GM21723 (cell line): ENCODE measurements around the gene RNF212.

Source experiments
- ATAC-seq: cut with Tn5 transposase; IDR thresholded peaks from one replicate; pipeline ENCODE4 v1.9.1; 2021; ENCODE audit warnings: mild to moderate bottlenecking, moderate library complexity; ENCODE audit not compliant: unreplicated experiment

RNF212 gene

DNA sequence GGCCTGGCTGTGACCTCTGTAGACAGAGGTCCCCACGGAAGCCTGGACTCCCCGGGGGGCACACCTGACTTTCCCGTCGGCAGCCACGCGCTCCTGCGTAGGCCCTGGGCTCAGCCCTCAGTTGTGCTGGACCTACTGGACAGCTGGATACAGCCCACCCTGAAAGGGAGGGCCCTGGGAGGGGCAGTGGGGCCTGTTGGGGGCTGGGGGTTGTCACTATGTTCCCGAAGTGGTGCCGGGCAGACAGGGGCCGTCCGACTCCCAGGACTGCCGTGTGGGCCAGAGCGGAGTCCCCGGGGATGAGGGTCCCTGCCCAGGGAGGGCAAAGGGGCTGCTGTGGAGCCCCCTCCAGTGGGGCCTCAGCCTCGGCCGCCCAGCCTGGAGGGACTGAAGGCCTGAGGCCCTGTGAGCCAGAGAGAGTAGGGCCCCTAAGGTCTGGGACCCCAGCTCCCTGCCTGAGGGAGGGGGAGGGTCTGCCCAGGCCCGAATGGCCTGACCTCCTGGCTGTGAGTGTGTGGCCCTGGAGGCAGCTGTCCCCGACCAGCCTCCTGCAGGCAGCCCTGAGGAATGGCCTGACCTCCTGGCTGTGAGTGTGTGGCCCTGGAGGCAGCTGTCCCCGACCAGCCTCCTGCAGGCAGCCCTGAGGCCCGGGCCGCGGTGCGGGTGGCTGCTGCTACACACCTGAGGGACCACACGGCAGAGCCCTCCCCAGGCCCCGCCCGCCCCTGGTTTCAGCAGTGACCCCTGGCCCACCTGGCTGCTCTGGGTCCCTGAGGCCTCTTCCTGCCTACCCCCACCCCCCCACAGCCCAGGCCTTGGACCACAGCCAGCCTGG is 76.2 kb downstream of the RNF212 start:
- no peak for ATAC-seq

DNA sequence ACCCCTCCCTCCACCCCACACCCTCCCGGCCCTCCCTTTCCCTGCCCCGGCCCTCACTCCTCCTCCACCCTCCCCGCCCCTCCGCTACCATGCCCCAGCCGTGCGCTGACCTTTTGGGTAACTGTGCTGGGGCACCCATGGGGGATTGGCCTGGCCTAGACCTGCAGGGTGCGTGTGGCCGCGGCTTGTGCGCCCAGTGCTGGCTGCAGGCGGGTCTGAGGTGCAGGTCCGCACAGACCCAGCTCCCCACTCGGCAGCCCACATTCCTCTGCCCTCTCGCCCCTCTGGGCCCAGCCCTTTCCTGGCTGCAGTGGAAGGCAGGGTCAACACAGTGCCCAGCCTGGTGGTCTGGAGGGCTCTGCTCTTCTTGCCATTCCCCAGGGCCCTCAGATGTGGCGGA is 77.3 kb downstream of the RNF212 start:
- no peak for ATAC-seq

DNA sequence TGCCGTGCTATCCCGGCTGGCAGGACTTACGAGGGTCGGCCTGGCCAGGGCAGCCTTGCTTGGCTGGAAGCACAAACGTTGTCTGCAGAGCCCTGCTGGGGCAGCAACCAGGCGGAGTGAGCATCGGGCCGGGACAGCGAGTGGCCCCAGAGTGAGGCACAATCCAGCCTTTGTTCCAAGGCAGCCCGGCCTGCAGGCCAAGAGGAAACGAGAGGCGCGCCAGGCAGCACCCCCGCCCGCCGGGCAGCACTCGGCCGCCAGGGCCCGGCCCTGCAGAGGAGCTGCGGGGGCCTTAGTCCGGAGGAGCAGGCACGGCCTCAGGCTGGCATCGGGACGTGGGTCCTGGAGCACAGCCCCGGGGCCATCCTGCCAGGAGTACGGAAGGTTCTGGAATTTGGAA is 77.9 kb downstream of the RNF212 start:
- no peak for ATAC-seq

DNA sequence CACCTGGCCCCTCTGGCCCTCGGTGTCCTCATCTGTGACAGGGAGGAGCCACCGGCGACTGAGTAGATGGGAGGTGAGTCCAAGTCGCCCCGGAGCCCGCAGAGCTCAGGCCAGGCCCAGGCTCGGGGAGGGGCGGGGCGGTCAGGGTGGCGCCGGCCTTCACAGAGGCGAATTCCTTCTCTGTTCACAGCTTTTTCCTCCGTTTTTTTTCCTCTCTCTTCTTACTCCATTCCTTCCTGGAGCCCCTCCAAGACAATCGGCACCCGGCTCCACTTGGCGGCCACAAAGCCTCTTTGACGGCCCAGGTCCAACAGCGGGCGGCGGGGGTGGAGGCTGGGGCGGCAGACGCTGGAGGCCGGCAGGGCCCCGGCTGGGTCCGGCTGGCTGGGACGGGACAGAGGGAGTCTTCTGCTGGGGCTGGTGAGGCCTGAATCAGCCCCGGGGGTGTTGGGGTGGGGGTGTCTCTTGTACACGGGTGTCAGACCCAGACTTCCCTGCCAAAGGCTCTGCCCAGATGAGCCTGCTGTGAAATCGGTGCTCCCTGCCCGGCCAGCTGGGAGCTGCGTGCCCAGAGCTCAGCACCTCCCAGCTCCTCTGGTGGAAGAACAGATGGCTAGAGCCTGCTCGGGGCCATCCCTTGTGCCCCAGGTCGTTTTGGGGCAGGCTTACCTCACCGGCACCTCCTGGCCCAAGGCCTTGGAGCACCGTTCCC is 79.4 kb downstream of the RNF212 start:
- ATAC-seq: no peak

DNA sequence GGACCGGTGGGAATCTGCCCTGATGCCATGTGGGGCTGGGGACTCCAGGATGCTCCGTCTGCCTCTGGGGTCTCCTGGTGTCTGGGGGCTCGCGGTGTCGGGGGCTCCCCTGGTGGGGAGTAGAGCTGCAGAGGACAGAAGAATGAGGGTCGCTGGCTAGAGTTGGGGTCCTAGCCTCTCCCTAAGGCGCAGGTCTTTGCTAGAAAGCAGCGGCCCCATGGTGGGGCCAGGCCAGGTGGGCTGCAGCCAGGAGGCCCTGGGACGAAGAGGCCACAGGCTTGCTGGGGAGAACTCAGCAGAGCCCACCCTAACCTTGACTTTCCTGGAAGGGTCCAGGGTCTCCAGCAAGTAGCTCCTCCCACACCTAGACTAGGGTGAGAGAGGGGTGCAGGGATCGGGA is 80.5 kb downstream of the RNF212 start:
- ATAC-seq: no peak

DNA sequence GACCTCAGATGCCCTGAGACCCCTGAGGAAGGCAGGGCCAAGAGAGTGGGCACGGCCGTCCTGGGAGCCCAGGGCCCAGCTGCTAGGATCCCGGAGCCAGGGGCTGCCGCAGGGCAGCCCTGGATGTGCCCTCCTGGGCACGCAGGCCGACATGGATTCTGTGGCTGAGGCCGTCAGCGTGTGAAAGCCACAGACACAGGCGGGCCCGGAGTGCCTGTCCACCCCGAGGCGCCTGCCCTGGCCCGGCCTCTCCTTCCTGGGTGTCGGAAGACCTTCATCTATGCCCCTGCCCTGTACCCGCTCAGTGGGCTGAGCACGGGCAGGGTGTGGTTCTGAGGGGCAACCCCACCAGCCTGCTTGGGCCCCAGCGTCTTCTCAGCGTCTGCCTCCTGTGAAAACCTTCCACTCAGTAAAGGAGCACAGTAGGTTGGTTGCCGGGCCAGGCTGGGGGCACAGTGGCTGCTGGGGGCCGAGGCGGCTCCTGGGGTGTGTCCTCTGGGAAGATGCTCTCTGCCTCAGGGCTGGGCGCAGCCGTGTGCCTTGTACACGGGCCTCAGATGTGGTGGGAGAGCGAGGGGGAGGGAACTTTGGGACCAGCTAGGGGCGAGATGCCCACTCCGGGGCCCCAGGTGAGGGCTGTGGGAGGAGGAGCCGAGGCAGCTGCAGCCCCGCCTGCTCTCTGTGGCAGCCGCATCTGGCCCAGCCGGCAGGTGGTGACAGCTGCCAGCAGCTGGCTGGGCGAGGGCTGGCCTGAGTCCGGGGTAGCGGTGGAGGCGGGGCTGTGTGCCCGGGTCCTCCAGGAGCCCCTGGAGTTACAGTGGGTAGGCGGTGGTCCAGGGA is 81.2 kb downstream of the RNF212 start:
- no peak for ATAC-seq

DNA sequence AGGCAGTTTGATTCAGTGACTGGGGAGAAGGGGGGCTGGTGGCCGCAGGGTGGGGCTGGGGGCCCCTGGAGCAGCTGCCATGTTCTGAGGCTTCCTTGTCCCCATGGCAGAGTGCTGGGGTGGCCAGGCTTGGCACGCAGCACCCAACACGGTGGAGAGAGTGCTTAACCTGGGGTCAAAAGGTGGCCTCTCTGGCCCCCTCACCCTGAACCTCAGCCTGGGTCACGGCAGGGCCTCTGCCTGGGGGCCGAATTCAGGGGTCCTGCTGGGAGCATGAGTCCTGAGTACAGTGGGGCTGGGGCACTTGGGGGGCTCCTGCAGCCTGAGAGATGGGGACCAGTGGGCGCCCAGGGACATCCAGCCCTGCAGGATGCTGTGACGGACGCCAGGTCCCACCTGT is 82.0 kb downstream of the RNF212 start:
- no peak for ATAC-seq

DNA sequence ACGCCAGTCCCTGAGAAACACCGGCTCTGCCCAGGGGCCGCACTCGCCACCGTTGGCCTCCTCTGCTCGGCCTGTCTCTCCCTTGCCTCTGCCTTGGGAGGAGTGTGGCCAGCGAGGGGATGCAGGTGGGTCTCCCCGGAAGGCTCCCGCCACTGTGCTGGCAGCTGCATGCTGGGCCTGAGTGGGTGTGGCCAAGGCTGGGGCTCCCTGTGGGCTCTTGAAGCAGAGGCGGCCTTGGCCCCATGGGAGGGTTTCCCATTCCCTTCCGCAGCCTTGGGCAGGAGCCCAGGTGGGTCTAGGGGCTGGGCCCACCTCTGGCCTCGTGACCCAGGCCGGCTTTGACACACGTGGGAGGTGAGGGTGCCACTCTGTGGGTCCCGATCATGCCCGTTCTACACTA is 82.8 kb downstream of the RNF212 start:
- ATAC-seq: no peak

DNA sequence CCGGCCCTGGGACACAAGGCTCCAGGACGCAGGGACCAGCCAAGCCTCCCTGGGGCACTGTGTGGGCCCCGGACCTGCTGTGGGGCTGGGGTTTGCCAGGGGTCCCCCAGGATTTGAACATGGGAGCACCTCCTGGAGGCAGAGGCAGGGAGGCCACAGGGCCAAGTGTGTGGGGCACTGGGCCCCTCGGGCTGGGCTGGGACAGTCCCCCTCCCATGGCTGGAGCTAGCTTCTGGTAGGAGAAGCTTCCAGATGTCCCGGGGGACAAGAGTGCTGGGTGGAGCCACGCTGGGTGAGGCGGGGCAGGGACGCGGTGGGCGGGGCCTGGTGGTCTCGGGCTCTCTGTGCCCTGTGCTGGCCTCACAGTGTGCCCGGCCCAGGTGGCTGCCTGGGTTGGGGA is 83.3 kb downstream of the RNF212 start:
- ATAC-seq: no peak

DNA sequence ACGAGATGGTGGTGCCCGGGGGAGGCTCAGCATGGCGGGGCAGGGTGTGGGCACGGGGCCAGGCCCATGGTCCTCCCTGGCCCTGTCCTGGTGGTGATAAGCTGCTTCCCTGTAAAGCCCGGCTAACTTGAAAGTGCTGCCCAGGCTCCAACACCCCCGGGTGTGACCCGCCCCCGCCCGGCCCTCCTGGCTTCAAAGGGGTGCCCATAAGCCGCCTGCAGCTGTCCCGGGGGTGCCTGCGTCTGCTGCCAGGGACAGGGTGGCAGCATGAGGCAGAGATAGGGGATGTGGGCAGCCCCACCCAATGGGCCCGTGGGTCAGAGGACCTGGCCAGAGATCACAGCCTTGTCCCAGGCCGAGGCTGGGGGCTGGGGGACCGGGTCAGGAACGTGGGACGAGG is 83.8 kb downstream of the RNF212 start:
- ATAC-seq: no peak

DNA sequence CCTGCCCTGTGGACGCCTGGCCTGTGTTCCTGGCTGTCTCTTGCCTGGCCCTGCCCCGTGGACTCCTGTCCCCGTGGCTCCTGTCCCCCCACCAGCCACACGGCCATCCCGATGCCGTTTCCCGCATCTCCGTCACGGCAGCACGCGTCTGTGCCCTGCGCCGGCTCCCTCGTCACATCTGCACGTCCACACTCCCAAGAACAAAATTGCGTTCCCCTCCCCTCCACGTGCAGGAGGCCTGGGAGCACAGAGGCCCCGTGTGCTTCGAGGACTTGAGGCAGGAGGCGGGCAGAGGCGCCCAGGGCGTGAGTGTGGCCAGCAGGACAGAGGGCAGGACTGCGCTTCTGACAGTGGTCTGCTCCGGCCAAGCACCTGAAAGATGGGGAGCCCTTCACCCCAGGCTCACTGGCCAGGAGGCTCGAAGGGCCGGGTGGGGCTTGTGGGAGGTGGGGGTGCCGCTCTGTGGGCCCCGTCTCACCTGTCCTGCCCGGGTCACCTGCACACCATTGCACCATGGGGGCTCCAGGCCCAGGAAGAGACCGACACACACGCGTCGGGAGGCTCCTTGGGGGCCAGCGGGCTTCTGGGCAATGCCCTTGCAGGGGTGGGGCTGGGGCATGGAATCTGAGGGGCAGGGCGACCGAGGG is 84.7 kb downstream of the RNF212 start:
- ATAC-seq: no peak

DNA sequence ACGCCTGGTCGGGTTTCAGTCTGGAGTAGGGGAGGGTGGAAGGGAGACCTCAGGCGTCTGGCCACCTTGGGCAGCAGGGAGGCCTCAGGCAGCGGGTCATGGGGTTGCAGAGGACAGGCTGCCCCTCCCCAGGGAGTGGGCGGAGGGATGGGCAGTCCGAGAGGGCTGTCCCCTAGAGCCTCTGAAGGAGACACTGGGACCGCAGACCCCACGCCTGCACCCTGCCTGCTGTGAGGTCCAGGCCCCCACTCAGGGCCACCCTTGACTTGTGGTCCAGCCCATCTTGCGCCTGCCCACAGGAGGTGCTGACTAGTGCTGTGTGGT is 85.5 kb downstream of the RNF212 start:
- ATAC-seq: no peak

DNA sequence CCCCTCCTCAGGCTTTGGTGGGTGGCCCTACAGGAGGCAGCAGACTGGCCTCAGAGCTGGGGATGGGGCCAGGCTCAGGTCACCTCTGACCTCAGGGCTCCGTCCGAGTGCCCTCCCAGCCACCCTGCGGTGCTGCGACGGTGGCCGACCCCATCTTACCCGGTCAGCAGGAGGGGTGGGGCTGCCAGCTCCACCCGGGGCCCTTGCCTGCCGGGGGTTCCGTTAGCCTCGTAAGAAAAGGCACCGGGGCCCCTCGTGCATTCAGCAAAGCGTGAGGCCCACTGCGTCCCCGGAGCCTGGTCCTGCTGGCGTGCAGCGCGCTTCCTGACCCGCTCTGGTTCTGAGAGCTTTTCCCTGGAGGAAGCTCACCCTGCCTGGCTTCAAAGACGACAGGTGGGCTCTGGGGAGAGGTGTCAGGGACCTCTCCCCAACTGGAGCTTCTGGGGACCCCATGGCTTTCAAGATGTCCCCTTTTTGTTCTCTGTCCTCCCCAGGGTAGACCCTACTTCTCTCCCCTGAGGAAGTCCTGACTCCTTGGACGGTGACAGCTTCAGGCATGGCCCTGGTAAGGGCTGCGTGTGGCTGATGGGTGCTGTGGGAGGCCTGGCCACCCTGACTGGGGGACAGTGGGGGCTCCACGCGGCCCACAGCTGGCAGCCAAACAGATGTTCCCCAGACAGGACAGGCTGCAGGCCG is 86.0 kb downstream of the RNF212 start:
- no peak for ATAC-seq

DNA sequence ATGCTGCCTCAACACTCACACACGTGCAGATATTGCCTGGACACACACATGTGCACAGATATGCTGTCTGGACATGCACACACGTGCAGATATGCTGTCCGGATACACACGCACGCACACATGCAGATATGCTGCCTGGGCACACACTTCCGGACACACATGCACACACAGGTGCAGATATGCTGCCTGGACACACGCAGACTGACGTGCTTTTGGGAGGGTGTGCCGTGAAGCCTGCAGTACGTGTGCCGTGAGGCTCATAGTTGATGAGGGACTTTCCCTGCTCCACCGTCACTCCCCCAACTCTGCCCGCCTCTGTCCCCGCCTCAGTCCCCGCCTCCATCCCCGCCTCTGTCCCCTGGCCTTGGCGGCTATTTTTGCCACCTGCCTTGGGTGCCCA is 87.2 kb downstream of the RNF212 start:
- ATAC-seq: peak; percentile 68

DNA sequence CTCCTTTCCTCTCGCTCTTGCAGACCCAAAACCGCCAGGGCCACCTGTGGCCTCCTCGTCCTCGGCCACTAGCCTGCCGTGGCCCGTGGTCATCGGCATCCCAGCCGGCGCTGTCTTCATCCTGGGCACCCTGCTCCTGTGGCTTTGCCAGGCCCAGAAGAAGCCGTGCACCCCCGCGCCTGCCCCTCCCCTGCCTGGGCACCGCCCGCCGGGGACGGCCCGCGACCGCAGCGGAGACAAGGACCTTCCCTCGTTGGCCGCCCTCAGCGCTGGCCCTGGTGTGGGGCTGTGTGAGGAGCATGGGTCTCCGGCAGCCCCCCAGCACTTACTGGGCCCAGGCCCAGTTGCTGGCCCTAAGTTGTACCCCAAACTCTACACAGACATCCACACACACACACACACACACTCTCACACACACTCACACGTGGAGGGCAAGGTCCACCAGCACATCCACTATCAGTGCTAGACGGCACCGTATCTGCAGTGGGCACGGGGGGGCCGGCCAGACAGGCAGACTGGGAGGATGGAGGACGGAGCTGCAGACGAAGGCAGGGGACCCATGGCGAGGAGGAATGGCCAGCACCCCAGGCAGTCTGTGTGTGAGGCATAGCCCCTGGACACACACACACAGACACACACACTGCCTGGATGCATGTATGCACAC is 88.3 kb downstream of the RNF212 start:
- ATAC-seq: no peak

DNA sequence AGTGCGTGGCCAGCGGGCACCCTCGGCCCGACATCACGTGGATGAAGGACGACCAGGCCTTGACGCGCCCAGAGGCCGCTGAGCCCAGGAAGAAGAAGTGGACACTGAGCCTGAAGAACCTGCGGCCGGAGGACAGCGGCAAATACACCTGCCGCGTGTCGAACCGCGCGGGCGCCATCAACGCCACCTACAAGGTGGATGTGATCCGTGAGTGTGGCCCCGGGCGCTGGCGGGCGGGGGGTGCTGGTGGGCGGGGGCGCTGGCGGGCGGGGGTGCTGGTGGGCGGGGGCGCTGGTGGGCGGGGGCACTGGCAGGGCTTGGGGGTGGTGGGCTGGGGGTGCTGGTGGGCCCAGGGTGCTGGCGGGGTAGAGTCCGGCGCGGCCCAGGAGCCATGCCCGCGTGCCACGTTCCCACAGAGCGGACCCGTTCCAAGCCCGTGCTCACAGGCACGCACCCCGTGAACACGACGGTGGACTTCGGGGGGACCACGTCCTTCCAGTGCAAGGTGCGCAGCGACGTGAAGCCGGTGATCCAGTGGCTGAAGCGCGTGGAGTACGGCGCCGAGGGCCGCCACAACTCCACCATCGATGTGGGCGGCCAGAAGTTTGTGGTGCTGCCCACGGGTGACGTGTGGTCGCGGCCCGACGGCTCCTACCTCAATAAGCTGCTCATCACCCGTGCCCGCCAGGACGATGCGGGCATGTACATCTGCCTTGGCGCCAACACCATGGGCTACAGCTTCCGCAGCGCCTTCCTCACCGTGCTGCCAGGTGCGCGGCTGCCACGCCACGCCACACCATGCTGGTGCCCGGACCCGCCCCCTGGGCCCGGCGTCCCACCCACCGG is 89.2 kb downstream of the RNF212 start:
- ATAC-seq: no peak

DNA sequence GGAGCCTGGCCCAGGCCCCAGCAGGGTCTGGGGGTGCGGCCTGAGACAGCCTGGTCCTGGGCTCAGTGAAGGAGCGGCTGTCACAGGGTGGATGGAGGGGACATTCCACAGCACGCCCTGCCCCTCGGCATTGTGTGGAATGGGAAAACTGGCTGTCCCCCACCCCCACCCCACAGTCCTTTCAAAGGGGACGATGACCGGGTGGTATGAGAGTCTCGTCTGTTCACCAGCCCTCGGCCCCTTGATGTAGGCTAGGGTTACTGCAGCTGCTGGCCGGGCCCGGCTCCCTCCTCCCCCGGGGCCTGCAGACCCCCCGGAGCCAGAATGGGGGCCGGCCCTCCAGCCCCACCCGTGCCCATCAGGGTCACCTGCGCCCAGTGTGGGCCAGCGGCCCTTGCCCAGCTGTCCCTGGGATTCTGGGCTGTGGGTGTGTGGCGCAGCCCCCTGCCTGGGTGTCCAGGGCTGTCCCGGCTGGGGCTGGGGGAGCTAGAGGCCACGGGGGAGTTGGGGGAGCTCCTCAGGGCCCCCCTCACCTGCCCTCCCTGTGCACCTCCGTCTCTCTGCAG is 90.2 kb downstream of the RNF212 start:
- ATAC-seq: no peak

DNA sequence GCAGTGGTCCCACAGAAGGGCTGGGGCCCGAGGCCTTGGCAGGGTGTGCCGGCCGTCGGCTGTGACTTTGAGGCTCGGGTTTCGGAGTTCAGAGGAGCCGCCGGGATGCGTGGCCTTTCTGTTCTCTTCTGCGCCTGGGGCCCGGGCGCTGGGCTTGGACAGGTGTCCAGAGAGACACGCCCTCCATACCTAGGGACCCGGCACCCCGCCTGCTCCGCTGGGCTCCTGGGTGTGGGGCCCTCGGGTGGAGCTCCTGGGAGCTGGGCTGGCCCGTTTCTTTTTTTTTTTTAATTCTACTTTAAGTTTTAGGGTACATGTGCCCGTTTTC is 90.7 kb downstream of the RNF212 start:
- no peak for ATAC-seq
